NCI-H2196 (cell line): ENCODE data around the gene FAM90A1.
"Not testable (repeated sequence)": the region's sequence is repeated elsewhere in the genome, so short reads cannot be mapped to it uniquely, and the experiment has no call there.

ENCODE experiments used
- DNase-seq: peaks from one replicate; lab custom pipeline; 2025; ENCODE audit not compliant: unreplicated experiment; lab: John Stamatoyannopoulos, UW

FAM90A1 gene

DNA sequence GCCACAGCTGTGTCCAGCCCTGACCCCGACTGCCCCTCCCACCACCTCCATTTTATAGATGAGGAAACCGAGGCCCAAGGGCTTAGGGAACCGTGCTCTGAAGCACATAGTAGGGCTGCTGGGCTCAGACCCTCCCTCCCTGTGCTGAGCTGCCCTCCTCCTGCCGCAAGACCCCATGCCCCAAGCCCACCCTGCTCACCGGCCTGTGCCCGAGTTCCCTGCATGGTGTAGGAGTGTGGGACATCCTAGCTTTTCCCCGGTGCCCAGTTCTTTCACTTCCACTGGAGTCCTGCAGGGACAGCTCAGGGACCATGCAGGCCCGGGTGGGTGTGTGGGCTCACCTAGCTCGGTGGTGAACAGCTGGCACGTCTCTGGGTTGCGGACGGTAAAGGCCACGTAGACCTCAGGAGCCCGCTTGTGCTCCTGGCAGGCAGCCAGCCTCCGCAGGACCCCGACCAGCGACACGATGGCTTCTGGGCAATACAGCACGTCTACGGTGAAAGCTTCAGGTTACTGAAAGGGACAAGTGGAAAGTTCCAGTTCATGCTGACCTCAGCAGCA lies 6.6 kb upstream of the FAM90A1 start:
- not testable (repeated sequence) for DNase-seq

DNA sequence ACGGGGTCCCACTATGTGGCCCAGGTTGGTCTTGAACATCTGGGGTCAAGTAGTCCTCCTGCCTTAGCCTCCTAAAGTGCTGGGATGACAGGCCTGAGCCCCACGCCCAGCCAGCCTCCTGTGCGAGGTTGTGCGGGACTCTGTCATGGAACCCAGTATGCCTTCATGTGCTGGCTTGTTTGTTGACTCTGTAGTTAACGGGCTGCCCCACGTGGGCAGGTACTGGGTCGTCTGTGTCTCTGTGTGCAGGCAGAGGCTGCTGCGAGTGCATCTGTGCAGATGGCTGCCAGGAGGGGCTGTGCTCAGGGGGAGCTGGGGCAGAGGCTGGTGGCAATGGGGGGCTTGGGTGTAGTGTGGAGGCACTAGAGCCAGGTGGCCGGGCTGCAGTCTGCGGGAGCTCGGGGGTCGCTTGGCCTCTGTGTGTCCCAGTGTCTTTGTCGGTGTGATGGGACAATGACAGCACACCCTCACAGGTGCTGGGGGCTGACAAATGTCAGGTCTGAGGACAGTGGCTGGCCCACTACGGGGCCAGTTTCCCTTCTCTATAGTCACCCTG lies 6.0 kb upstream of the FAM90A1 start:
- DNase-seq = not testable (repeated sequence)

DNA sequence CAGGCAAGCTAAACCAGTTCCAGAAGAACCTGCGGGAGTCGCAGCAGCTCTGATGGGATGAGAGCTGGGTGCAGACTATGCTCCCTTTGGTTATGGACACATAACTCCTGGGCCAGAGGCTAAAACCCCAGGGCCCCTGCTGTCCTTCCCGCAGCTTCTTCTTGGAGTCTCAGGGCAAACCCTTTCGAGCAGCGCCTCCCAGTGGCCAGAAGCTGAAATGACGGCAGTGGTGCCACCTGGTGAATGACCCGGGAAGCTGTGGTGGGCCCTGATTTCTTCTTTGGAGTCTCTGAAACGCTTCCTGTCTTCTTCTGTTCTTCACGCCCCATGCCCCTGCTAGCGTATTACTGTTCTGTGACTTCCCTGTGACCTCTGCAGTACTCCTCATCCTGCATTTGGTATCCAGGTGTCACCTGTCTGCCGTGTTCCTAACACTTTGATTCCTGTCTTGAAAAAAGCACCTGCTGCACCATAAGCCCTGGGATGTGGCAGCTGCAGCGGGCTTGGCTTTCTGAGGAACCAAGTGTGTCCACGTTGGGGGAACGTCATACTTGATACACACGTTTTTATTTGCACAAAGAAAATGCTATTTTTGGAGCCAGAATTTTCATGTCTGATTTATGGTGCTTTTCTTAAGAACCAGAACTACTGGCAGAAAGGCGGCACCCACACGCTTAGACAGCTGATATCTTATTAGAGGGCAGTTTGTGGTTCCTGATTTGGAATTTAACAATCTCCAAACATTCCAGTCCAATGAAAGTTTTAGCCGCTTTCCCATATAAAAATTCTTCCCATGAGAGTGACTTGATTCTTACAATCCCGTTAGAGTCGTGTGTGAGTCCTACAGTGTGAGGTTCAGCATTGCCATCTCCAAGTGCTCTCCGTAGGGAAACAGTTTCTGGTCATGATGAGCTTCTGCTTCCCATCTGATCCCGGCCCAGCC lies 4.5 kb upstream of the FAM90A1 start:
- not testable (repeated sequence) for DNase-seq

DNA sequence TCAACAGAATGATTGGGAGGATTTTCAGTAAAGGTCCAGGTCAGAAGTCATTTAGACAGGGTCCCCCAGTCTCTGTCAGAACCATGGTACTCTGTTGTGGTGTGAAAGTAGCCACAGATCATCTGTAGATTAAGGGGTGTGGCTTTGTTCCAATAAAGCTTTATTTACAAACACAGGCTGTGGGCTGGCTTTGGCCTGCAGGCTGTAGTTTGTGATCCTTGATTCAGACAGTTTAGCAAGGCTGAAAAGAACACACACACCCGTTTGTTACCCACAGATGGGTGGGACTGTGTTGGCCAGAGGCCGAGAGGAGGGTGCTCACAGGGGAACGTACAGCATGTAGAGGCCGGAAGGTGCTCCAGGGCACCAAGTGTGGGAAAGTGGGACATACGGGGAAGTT lies 3.6 kb upstream of the FAM90A1 start:
- not testable (repeated sequence) for DNase-seq

DNA sequence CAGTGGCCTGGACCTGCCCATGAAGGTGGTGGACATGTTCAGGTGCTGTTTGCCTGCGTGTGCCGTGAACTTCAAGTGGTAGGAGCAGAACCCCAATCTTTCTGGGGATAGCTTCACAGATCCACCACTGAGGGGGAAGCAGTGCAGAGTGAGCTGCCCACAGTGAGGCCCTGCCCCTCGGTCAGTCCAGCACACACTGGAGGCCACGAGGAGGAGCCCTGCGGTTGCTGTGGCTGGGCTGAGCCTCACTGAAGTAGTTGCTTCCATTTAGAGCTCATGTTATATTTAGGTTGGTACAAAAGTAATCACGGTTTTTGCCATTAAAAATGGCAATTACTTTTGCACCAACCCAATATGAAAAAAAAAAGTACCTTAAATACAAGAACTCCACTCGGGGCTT lies 2.1 kb upstream of the FAM90A1 start:
- DNase-seq = not testable (repeated sequence)

DNA sequence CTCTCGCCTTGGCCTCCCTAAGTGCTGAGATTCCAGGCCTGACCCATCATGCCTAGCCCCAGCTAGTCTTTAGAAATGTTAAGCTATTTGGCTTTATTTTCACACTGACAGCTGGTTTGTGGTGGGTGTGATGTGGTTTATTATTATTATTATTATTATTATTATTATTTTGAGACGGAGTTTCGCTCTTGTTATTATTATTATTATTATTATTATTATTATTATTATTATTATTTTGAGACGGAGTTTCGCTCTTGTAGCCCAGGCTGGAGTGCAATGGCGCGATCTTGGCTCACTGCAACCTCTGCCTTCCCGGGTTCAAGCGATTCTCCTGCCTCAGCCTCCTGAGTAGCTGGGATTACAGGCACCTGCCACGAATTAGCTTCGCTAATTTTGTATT lies 1.2 kb upstream of the FAM90A1 start:
- not testable (repeated sequence) for DNase-seq

DNA sequence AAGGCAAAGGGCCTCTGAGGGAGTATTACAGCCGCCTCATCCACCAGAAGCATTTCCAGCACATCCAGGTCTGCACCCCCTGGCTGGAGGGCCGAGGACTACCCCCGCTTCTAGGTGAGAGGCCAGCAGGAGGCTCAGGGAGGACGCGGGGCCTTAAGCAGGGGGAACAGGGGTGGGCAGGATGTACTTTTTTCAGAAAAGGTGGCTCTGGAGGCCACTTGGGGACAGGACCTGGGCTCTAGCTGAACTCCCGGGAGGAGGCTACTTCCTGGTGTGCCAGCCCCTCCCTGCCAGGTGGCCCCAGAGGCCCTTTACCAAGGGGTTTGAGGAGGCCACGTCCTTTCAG lies 287 bp upstream of the FAM90A1 start:
- DNase-seq = not testable (repeated sequence)

DNA sequence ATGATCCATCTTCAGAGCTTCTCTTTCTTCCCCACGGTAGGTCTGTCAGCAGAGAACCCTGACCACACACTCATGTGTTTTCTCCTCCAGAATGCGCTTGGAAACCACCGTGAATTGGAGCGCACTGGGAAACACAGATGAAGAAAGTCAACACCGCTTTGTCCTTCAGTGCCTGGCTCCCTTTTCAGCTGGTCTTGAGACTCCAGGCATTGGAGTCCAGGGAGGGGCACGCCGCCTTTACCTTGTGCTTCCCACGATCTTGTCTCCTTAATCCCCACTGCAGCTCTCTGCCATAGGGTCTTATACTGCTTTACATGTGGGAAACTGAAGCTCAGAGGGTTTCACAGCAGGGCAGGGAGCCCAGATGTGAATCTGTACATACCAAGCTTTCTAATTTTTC lies 1.1 kb downstream of the FAM90A1 start:
- DNase-seq = no peak

DNA sequence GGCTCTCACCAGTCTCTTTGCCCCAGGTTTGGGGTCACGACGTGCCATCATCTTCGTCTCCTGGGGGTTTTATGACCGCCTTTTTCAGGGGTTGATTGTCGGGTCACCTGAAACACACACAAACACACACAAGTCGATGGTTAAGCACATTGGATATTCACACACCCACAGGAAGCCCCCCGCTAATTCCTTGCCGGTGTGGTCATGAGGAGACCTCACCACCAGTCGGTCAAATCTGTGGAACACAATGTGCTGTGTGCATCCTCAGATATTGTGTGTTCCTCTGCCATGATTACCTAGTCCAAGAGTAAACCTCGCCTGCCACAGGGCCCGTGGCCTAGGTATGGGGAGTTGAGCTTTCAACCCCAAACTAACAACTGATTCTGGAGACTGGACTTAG lies 2.6 kb downstream of the FAM90A1 start:
- not testable (repeated sequence) for DNase-seq

DNA sequence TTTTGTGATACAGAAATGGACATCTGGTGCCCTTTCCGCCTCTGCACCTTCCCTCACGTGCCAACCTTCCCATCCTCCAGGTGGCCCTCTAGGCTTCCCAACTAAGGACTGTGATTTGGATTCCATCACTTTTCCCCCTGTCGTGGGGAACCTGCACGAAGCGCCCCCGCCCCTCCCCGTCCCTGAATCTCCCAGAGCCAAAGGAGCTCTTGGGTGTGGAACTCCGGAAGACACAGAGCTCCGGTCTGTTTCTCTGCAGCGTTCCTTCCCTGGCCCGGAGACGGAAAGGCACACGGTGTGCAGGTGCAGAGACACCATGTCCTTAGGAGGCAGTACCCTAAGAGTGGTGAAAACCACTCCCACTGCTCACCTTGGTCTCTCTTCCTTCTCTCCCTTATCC lies 3.8 kb downstream of the FAM90A1 start:
- DNase-seq = not testable (repeated sequence)

DNA sequence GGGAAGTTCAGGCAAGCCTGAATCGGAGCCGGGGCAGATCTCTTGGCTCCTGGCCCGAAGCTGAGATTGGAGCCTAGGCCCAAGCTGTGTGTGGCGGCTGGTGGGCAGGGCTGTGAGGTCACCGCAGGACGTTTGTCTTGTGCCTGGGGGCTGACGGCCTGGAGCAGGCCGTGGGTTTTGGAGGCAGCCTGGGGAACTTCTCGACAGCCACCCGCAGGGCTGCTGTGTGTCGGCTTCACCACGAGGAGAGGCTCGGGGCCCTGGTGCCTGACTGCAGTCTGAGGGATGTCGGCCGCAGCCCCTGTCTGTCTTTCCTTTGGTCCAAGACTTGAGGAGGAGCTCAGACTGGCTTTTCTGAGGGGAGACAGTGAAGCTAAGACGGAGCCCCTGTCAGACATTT lies 5.1 kb downstream of the FAM90A1 start:
- DNase-seq = not testable (repeated sequence)

DNA sequence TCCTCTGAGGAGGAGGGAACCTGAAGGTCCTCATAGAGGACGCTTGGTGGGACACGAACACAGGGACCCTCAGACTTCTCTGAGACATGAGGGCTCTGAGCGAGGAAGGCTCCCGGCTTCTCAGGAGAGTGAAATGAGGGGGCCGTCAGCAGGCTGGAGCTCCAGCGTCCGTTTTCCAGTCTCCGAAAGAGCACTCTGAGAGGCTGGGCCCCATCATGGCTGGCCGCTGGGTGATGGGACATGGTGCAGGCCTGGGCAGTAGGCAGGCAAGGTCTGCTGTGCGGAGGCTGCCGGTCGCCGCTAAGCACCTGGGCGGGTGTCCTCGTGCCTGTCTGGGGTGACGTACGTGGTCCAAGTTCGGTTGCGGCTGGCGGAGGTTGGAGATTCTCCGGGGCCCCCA lies 5.6 kb downstream of the FAM90A1 start:
- not testable (repeated sequence) for DNase-seq

DNA sequence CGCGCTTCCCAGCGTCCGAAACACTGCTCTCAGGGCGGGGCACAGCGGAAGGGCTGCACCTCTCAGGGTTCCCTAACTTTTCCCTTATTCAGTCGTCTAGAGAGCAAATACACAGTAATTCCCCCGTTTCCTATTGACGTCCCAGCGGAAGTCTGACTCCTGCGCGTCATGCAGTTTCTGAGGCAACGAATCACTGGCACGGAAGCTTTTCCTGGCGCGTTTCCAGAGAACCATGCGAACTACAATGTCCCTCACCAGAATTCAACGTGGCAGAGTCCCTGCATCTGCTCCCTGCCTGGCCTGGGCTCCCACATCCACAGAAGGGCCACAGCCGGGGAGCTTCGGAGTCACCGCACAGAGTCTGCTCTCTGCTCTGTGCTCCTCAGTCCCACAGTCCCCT lies 6.0 kb downstream of the FAM90A1 start:
- DNase-seq = not testable (repeated sequence)

DNA sequence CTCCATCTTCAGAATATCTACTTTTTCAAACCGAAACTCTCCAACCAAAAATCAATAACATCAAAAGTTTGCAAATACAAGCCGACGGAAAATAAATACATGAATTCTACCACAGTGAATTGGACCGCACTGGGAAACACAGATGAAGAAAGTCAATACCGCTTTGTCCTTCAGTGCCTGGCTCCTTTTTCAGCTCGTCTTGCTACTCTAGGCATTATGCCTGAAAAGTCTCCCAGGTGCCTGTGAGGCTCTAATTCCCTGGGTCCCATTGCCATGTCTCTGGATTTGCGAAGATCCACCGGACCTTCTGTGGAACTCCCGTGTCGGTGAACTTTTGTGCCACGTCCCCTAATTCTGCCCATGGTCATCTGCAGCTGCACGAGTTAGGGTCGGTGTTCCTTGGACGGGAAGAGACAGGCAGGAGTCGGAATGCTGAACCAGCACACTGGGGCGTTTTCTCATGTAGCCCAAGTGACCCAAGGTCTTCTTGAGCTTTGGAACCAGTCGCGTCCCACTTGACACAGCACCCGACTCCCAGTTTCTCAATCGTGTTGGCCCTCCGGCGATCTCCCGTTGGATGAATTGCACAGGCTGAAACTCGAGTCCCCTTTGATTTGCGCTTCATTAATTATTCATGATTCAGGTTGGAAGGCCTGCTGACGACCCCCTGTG lies 8.6 kb downstream of the FAM90A1 start:
- DNase-seq = not testable (repeated sequence)

DNA sequence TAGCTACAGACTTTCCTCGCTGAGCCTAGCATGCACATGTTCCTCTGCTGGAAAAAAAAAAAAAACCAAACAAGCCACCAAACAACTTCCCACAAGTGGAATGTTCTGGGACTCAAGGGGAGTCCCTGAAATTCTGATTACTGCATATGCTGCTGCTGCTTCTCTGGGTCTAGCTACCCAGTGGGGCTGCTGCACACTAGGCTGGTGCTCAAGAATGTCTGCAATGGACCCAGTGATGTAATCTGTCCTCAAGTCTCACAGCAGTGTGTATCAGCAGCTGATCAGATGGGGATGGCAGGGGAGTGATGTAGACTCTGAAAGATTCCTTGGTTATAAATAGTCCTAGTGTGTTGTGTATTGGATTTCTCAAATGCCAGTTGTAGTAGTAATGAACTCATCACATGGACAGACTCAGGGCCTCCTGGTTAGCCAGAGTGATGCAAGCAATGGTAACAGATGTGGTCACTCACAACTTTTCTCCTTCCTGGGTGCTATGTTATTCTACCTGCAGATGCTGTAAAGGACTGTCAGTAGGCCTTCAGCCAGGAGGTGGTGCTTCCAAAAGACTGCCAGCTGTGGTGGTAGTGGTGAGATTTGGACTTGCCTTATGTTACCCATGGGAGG lies 29.6 kb downstream of the FAM90A1 start:
- not testable (repeated sequence) for DNase-seq

DNA sequence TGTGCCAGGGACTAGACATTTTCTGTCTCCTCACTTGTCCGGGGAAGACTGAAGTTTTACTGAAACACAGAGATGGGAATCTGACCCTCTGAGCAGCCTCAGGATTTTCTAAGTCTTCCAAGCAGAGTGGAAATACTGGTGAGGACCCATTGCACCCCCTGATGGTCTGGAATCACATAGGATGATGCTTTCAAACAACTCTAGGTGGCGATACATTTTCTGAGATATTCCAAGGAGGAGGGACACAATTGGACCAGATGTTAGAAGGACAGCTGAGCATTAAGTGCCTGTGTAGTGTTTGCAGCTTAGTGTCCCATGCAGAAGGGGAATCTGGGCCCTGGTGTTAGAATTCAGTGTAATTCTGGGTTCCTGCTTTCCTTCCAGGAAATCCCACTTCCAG lies 39.3 kb downstream of the FAM90A1 start:
- DNase-seq = not testable (repeated sequence)

DNA sequence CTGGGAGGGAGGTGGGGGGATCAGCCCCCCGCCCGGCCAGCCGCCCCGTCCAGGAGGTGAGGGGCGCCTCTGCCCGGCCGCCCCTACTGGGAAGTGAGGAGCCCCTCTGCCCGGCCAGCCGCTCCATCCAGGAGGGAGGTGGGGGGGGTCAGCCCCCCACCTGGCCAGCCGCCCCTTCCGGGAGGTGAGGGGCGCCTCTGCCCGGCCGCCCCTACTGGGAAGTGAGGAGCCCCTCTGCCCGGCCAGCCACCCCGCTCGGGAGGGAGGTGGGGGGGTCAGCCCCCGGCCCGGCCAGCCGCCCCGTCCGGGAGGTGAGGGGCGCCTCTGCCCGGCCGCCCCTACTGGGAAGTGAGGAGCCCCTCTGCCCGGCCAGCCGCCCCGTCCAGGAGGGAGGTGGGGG lies 43.2 kb downstream of the FAM90A1 start:
- DNase-seq = not testable (repeated sequence)

DNA sequence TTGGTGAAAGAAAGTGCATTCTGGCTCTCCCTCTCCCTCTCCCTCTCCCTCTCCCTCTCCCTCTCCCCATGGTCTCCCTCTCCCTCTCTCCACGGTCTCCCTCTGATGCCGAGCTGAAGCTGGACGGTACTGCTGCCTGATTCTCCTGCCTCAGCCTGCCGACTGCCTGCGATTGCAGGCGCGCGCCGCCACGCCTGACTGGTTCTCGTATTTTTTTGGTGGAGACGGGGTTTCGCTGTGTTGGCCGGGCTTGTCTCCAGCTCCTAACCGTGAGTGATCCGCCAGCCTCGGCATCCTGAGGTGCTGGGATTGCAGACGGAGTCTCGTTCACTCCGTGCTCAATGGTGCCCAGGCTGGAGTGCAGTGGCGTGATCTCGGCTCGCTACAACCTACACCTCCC lies 44.1 kb downstream of the FAM90A1 start:
- DNase-seq = not testable (repeated sequence)

DNA sequence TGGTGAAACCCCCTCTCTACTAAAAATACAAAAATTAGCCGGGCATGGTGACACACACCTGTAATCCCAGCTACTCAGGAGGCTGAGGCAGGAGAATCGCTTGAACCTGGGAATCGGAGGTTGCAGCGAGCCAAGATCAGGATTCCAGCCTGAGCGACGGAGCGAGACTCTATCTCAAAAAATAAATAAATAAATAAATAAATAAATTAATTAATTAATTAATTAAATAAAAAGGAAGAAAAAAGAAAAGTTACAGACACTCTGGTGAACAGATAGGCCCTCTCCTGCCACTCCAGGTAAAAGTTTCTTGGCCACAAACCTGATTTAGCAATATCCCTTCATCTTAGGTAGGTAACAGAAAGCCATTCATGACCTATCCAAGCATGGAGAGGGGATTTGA lies 44.5 kb downstream of the FAM90A1 start:
- DNase-seq = not testable (repeated sequence)

DNA sequence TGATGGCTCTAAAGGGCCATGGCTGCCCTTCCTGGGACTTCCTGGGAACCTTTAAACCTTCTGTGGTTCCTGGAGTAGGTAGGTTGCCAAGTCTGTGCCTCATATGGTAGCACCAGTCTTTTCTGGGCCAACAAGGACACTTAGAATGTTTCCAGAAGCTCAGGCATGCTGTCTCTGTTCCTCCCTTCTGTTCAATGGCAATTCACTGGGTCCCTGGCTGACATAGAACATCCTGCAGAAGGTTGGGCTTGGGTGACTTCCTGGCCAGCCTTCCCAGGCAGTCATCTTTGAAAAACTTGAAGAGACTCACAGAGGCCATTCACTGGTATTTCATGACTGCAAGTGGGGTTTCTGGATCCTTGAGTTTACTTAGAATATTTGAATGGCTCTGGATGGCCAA lies 46.1 kb downstream of the FAM90A1 start:
- DNase-seq = not testable (repeated sequence)

DNA sequence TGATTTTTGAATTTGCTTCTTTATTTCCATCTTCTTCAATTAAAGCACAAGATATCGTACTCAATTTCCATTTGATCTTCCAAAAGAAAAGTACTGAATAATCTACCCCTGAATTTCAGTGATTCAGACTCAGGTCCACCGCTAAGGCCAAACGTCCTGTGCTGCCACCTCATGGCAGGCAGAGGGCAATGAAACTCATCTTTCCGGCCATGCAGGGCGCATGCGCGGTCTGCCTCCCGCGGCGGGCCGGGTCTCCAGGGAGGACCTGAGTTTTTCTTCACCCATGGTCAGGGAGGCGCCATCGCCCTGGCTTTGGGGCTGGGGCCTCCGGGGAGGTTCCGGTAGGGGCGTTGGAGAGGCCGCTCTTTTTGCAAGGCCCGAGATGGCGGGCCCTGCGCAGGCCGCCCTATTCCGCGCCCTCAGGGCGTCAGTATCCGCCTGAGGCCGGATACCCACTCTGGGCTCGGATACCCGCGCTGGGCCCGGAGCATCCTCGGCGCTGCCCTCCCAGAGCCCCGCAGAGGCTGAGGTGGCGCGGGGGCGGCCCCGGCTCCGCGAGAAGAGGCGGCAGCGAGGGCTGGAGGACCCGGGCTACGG lies 47.3 kb downstream of the FAM90A1 start:
- DNase-seq = not testable (repeated sequence)
